A549 (cell line): Measurements from ENCODE around the gene NHSL2. TPM values are rescaled to one million over a fixed set of nuclear protein-coding genes. Genes with fewer than 3 reads are reported as not detected.

ENCODE experiments used
- ATOH8 ChIP-seq: fragments of 250-450 bp; sonication (Bioruptor Pico); IDR thresholded peaks from 2 replicates; pipeline ENCODE4 v1.5.0; 2020; ENCODE audit warnings: low read depth, mild to moderate bottlenecking, moderate library complexity
- BHLHE40 ChIP-seq: IDR thresholded peaks from 2 replicates; pipeline ENCODE4 v1.6.1; 2012; ENCODE audit warnings: low read depth, low read length, inconsistent platforms
- CBX2 ChIP-seq: fragments of 200-600 bp; sonication (generic); IDR thresholded peaks from 2 replicates; pipeline ENCODE4 v1.6.1; 2016; ENCODE audit warnings: low read depth, mild to moderate bottlenecking, borderline replicate concordance
- CBX8 ChIP-seq: fragments of 200-600 bp; sonication (generic); IDR thresholded peaks from 2 replicates; pipeline ENCODE4 v1.6.1; 2016
- CEBPB ChIP-seq, 2 experiments: fragments of >200 bp in 1 of 2; sonication (Bioruptor Twin) in 1 of 2; formaldehyde crosslinking in 1 of 2; IDR thresholded peaks; 2 replicates each; pipeline ENCODE4 v1.6.1; 2012 to 2016
- CHD2 ChIP-seq: fragments of 150-350 bp; IDR thresholded peaks from 2 replicates; pipeline ENCODE4 v1.6.1; 2014; ENCODE audit warnings: low read length; ENCODE audit not compliant: partially characterized antibody
- CHD4 ChIP-seq: fragments of 200-600 bp; sonication (generic); IDR thresholded peaks from 2 replicates; pipeline ENCODE4 v1.6.1; 2016; ENCODE audit warnings: antibody characterized with exemption, mild to moderate bottlenecking, borderline replicate concordance
- CTCF ChIP-seq: fragments of >200 bp; sonication (Bioruptor Twin); formaldehyde crosslinking; IDR thresholded peaks from 3 replicates; pipeline ENCODE4 v1.5.1; 2016
- E2F6 ChIP-seq: IDR thresholded peaks from 2 replicates; pipeline ENCODE4 v1.6.1; 2012; ENCODE audit warnings: low read depth, borderline replicate concordance
- EHF ChIP-seq: fragments of 250-450 bp; sonication (Bioruptor Pico); IDR thresholded peaks from 2 replicates; pipeline ENCODE4 v1.5.0; 2020; ENCODE audit warnings: mild to moderate bottlenecking
- ELK1 ChIP-seq: fragments of 150-350 bp; IDR thresholded peaks from 2 replicates; pipeline ENCODE4 v1.6.1; 2014; ENCODE audit warnings: low read depth, mild to moderate bottlenecking, low read length
- FOSB ChIP-seq: fragments of 250-450 bp; sonication (Bioruptor Pico); IDR thresholded peaks from 2 replicates; pipeline ENCODE4 v1.5.0; 2020; ENCODE audit warnings: mild to moderate bottlenecking, moderate library complexity
- GATA3 ChIP-seq: IDR thresholded peaks from 2 replicates; pipeline ENCODE4 v1.6.1; 2012; ENCODE audit warnings: borderline replicate concordance
- HDAC2 ChIP-seq: fragments of 200-600 bp; sonication (generic); IDR thresholded peaks from 2 replicates; pipeline ENCODE4 v1.6.1; 2016
- HES2 ChIP-seq: fragments of >200 bp; sonication (Bioruptor Twin); formaldehyde crosslinking; IDR thresholded peaks from 2 replicates; pipeline ENCODE4 v1.6.1; 2016
- JUNB ChIP-seq: fragments of >200 bp; sonication (Bioruptor Twin); formaldehyde crosslinking; IDR thresholded peaks from 2 replicates; pipeline ENCODE4 v1.6.1; 2016
- MAFK ChIP-seq: fragments of 450-650 bp; IDR thresholded peaks from 2 replicates; pipeline ENCODE4 v1.6.1; 2014; ENCODE audit not compliant: partially characterized antibody
- MAX ChIP-seq: IDR thresholded peaks from 2 replicates; pipeline ENCODE4 v1.6.1; 2012
- MYC ChIP-seq: IDR thresholded peaks from 2 replicates; pipeline ENCODE4 v1.6.1; 2012; ENCODE audit warnings: mild to moderate bottlenecking, inconsistent platforms, low read length, improper control_type of control experiment, borderline replicate concordance
- NFE2L2 ChIP-seq: fragments of 150-350 bp; conservative IDR thresholded peaks from 2 replicates; pipeline ENCODE4 v1.6.1; 2014; ENCODE audit warnings: low read length
- PBX3 ChIP-seq: IDR thresholded peaks from 2 replicates; pipeline ENCODE4 v1.6.1; 2012
- PHF8 ChIP-seq: fragments of 200-600 bp; sonication (generic); IDR thresholded peaks from 2 replicates; pipeline ENCODE4 v1.6.1; 2016; ENCODE audit warnings: low read depth, mild to moderate bottlenecking, antibody characterized with exemption, moderate library complexity, borderline replicate concordance
- POLR2A ChIP-seq: IDR thresholded peaks from 2 replicates; pipeline ENCODE4 v1.6.1; 2012; ENCODE audit warnings: mild to moderate bottlenecking, low read length
- POLR2AphosphoS2 ChIP-seq: conservative IDR thresholded peaks from 2 replicates; pipeline ENCODE4 v1.6.1; 2012; ENCODE audit warnings: low read length, improper control_type of control experiment, inconsistent platforms
- RAD21 ChIP-seq, 2 experiments: fragments of >200 bp in 1 of 2; sonication (Bioruptor Twin) in 1 of 2; formaldehyde crosslinking in 1 of 2; IDR thresholded peaks in 1 of 2; conservative IDR thresholded peaks in 1 of 2; 2 replicates in 1 of 2; 3 replicates in 1 of 2; pipeline ENCODE4 v1.6.1; 2012 to 2018; ENCODE audit warnings: inconsistent platforms in 1 of 2
- RARB ChIP-seq: fragments of 250-450 bp; sonication (Bioruptor Pico); IDR thresholded peaks from 2 replicates; pipeline ENCODE4 v1.8.0; 2021; ENCODE audit warnings: mild to moderate bottlenecking, moderate library complexity
- RCOR1 ChIP-seq: fragments of 150-350 bp; IDR thresholded peaks from 2 replicates; pipeline ENCODE4 v1.6.1; 2014; ENCODE audit warnings: antibody characterized with exemption, low read length, low read depth
- RFX5 ChIP-seq: fragments of 450-650 bp; IDR thresholded peaks from 2 replicates; pipeline ENCODE4 v1.7.1; 2014; ENCODE audit warnings: antibody characterized with exemption, mild to moderate bottlenecking, moderate library complexity
- RNF2 ChIP-seq: fragments of 200-600 bp; sonication (generic); IDR thresholded peaks from 2 replicates; pipeline ENCODE4 v1.6.1; 2016; ENCODE audit warnings: low read depth, mild to moderate bottlenecking, antibody characterized with exemption, moderate library complexity, borderline replicate concordance
- SMC3 ChIP-seq: fragments of >200 bp; sonication (Bioruptor Twin); formaldehyde crosslinking; IDR thresholded peaks from 3 replicates; pipeline ENCODE4 v1.6.1; 2018; ENCODE audit warnings: inconsistent platforms
- SREBF2 ChIP-seq: fragments of 450-650 bp; IDR thresholded peaks from 2 replicates; pipeline ENCODE4 v1.6.1; 2014; ENCODE audit warnings: mild to moderate bottlenecking, moderate library complexity
- TFCP2L1 ChIP-seq: fragments of 250-450 bp; sonication (Bioruptor Pico); IDR thresholded peaks from 2 replicates; pipeline ENCODE4 v1.5.0; 2021; ENCODE audit warnings: mild to moderate bottlenecking
- USF2 ChIP-seq: fragments of 450-650 bp; IDR thresholded peaks from 2 replicates; pipeline ENCODE4 v1.6.1; 2014; ENCODE audit warnings: antibody characterized with exemption
- ZNF302 ChIP-seq: fragments of 250-450 bp; sonication (Bioruptor Pico); IDR thresholded peaks from 2 replicates; pipeline ENCODE4 v1.9.0; 2021; ENCODE audit warnings: inconsistent platforms, mild to moderate bottlenecking, moderate library complexity
- polyA plus RNA-seq, 4 experiments: library from polyadenylated mRNA; depleted of rRNA in 3 of 4; stranded (reverse); fragments of >200 nt; fragmentation: RNase III in 1 of 4; extraction: RNeasy Plus Mini Kit Qiagen cat#74134 plus additional on column Dnase treatment in 1 of 4; gene quantifications; 2 replicates in 3 of 4; 3 replicates in 1 of 4; pipeline ENCODE4 v1.2.3, GENCODE V29; 2011 to 2017

The NHSL2 gene
- polyA plus RNA-seq, 2 of the 4 experiments (the other 2 are of a cell fraction): 0.26 to 0.48 TPM

GRCh38 chrX:72181178-72182125 lies 270.8 kb downstream of the NHSL2 start, which contains the start of gene PIN4 (continued):
- TF ChIP-seq ZNF302 (CRISPR knock-in tag) (no peak), HDAC2 (no peak; the same call in 1 of the 2 replicates), RAD21 (conservative IDR thresholded peaks at IDR 0.05 in 1 of 2, IDR thresholded peaks at IDR 0.05 in 1 of 2) (peak in 1 of 2 experiments; percentile 2; a peak in 1 of 5 replicates), GATA3 (no peak), RFX5 (no peak), RARB (CRISPR knock-in tag) (no peak), JUNB (no peak), PBX3 (no peak), RCOR1 (no peak), ELK1 (no peak), CEBPB (IDR thresholded peaks at IDR 0.05) (no peak), MYC (no peak; the same call in 1 of the 2 replicates), POLR2A (peak; percentile 57), MAFK (no peak), SMC3 (no peak), ATOH8 (CRISPR knock-in tag) (no peak), TFCP2L1 (CRISPR knock-in tag) (no peak), USF2 (no peak), HES2 (no peak), RNF2 (no peak), CHD4 (no peak), PHF8 (peak; percentile 56; the same call in 1 of the 2 replicates), E2F6 (peak; percentile 56; the same call in 1 of the 2 replicates), NFE2L2 (no peak), EHF (no peak), CBX8 (no peak), FOSB (CRISPR knock-in tag) (no peak), BHLHE40 (no peak), CBX2 (no peak), CTCF (no peak), SREBF2 (no peak), CHD2 (no peak), MAX (peak; percentile 60), POLR2AphosphoS2 (no peak)
